Testis (tissue), 2 donors: ENCODE measurements around the gene SESN3.

Experiments
- CTCF ChIP-seq, 3 experiments: fragments of 450-650 bp in 2 of 3; fragments of 200-600 bp in 1 of 3; sonication (generic) in 1 of 3; IDR thresholded peaks; one replicate each; pipeline ENCODE4 v1.5.1; 2016 to 2019; ENCODE audit warnings: antibody characterized with exemption in 3 of 3, mild to moderate bottlenecking in 2 of 3, moderate library complexity in 1 of 3
- POLR2A ChIP-seq: fragments of 450-650 bp; IDR thresholded peaks from one replicate; pipeline ENCODE4 v1.6.1; 2017; ENCODE audit warnings: antibody characterized with exemption, mild to moderate bottlenecking, moderate library complexity

- TF ChIP-seq POLR2A (no peak), CTCF (IDR thresholded peaks at IDR 0.05) (no peak)
These were observed 9.1 kb upstream of the SESN3 start for GRCh38 chr11:95239871-95240649.
